ELF-1 (cell line): ENCODE results near the gene SIGMAR1.
A peak's percentile ranks its signal among the peaks of the same experiment; 100 is the strongest.

ENCODE experiments used
- DNase-seq: peaks from one replicate; pipeline ENCODE4 v3.0.0-alpha.2; 2016; ENCODE audit warnings: low read depth, low spot score

Gene SIGMAR1

DNA sequence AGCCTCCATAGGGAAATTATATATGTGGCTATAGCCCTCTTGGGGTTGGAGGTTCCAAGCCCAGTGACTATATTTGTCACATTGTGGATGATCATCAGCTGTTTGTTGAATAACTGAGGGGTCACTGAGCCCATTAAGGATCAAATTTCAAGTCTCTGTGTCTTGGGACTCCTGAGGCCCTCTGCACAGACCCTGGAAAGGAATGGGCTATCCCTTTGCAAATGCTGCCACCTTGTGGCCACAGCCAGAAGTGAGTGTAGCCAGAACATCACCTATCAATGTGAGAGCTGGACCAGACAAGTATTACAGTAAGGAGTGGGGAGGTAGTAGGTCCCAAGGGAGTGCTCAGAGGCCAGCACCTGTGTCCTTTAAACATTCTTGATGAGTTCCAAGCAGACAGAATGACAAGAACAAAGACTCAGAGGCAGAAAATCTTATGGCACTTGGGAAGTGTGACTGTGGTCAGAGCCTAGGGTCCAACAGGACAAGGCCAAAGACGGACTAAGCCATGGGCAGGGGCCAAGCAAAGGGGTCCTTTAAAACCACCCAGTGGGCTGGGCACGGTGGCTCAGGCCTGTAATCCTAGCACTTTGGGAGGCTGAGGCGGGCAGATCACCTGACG is 33.9 kb downstream of the SIGMAR1 start:
- DNase-seq = peak; percentile 87

DNA sequence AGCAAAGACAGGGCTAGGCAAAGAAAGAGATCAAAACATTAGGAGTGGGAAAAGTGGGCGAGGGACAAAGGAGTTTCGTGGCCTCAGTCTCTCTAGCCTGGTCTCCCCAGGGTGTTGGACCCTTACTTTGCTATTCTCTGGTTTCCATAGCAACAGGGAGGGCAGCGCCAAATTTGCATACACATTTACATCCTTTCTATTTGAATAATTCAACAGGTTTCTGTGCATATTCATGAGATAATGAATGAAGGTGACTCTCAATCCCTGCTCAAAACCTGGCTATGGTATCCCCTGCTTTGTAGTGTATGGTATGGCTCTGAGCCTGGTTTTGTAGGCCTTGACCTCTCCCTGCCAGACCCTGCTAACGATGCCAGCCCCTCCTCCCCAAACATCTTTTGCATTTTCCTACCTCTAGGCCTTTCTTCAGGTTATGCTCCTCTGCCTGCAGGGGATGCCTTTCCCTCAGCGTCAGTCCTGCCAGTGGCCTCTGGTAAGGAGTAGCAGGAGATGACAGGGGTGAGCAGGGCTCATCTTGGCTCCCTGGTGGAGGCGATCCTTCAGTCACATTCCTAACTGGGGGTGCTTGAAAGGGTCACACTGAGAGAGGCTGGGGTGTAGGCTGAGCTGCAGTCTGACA is 35.5 kb downstream of the SIGMAR1 start:
- DNase-seq = no peak

DNA sequence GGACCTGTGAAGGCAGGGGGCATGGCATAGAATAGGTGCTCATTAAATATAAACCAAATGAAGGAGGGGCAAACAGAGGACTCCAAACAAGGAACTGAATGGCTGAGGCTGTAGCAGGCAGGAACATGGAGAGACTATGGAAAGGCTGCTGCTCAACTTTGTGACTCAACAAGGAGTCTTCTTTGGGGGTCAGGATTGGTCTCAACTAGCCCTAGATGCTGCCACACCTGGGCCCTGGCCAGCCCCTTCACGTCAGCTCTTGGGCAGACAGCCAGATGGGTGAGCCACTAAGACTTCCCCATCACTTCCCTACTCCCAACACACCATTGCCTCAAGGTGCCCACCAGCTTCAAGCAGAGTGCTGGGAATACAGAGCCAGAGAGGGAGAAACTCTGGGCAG is 36.7 kb downstream of the SIGMAR1 start:
- DNase-seq = no peak

DNA sequence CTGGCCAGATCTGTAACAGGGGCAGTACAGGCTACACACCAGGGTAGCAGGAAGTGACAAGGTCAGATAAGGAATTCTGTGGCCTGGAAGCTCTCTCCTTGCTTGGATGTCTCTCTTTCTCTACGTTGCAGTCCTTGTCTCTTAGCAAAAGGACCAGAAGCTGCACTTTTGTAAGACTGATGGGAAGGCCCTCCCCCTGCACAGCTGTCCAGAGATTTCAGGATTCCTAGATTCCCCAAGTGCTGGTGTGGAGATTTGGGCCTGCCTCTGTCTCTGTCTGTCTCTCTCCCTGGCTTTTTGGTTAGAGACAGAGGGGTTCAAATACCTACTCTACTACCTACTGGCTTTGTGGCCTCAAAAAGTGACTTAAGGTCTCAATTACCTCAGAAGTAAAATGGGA is 38.0 kb downstream of the SIGMAR1 start:
- no peak for DNase-seq

DNA sequence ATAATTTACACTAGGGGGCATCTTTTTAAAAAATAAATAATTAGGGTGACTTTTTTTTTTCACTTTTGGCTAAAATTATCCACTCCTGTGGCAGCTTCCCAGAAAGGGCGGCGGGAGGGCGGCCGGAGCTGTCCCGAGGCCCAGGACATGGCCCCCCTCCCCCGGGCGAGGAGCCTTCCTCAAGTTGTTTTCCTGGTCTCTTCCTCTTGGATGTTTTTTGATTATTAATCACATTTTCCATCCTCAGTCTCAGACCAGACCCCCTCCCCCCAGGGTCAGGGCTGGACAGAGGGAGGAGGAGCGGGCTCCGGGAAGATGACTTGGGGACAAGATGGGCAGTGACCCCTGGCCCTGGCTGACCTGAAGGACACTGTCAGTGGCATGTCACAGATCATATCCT is 43.4 kb downstream of the SIGMAR1 start:
- no peak for DNase-seq

DNA sequence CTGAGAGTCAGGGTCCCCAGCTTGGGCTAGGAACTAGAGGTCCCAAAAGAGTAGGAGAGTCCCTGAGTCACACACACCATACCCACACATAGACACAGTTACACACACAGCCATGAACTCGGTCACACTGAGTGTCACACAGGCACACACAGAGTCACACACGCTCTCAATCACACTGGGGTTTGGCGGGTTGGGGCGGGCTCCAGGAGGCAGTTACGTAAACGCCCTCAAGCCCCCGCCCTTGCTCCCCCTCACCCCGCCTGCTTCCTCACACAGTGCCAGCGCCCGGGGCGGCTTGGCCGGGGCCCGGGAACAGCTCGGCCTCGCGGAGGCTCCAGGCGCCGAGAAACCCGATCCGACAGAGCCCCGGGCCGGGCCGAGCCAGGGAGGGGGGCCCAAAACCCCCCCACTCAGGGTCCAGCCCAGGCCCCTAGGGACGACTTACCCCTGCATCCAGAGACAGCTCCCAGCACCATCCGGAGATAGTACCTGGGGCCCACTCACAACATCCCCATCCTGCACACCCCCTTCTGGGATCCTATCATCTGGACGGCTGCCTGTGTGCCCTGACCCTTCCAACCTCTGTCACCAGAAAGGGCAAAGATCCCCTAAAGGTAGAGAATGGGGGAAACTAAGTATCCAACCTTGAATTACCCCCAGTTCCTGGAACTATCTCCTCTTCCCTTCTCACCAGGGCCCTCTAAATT is 44.5 kb downstream of the SIGMAR1 start:
- DNase-seq = peak; percentile 84

DNA sequence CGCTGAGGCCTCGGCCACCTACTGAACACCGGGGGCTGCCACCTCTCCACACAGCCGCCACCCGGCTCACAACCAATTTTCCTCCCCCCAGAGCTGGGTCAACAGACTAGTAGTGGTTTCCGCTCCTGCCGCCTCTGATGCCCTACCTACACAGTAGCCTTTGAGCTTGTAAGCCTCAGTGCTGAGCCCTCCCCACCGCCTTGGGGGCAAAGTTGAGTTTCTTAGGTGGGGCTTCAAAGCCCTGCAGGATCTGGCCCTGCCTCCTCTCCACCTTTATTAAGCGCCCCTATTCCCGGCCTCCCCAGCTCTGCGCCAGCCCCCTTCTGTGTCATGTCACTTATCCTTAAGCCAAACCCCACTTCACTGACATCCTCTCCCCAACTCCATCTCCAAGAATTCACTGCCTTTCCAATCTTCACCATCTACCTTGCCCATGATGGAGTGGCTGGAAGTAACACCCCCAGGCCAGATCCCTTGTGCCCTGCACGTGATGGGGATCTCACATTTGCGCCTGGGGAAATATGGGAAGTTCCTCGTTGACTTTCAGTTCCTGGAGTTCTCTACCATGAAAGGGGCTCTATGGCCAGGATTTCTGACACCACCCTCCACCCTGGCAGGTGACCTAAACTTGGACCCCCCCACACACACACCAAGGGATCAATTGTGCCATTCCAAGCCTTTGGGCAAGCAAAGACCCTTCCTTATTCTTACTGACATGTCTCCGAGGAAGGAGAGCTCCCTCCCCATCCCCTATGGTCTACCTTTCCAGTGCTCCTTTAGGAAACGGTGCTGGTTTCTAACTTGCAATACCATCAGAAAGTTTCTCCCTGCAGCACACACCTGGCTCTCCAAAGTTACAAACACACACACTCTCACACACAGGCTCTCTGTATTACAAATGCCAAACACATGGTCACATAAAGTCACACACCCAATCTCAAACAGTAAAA is 45.4 kb downstream of the SIGMAR1 start:
- no peak for DNase-seq

DNA sequence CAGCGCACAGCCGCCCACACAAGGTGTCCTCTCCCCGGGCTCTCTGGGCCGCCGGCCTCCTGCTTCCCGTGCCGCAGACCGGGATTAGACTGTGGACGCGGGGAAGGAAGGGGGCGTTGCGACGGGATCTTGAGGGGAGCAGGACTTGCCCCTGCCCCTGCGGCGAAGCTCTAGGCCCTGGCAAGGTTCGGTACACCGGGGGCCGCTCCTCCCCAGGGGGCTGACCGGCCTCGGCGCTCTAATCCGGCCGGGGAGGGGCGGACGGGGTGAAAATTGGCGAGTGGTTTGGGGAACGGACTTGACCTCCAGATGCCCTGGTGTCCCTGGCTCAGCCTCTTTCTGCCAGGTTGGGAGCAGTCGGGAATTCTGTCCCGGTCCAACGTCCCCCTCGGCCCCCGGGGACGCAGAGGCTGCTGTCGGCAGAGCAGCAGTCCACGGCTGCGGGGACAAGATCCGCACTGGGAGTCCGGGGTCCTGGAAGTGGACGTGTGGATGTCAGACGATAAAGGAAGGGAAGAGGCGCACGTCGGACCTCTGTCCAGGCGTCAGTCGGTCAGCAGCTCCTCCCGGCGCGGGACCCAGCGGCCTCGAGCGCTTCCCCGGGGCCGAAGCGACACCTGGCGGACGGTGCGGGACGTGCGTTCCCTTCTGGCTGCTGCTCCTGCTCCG is 46.2 kb downstream of the SIGMAR1 start:
- DNase-seq = peak; percentile 95

DNA sequence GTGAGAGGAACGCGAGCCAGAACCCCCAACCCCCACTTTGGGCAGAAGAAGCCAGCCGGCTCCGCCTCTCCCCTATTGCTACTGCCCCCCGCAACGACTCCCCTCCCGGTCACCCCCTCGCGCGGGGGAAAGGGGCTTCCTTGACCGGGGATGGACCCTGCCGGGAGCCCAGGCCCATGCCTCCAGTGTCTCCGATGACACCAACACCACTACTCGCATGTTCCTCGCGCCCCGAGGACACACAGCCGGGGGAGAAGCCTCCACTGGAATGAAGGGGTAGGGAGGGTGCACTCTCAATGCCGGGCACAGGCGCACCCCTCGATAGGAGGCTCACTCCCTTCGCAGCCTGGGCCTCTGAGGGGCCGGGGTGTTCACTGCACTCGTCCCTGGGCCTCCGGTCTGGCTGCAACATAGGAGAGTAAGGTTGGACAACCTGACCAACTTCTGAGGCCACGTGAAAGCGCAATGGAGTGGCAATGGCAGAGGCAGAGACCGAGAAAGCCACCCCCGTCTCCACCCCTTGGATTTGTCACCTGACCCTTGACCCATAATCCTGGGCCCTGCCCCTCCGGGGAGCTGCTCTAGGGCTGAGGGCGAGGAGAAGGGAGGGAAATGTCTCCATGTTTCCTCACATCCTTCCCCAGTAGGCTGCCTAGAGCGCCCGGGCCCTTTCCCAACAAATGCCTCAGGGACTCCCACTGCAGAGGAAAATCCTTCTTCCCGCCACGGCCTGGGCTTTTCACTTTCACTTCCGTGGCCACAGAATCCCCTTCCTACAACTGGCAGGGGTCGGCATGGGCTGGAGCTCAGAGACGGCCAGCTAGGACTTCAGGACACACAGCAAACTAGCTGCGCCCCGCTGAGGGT is 47.0 kb downstream of the SIGMAR1 start:
- DNase-seq = peak; percentile 44

DNA sequence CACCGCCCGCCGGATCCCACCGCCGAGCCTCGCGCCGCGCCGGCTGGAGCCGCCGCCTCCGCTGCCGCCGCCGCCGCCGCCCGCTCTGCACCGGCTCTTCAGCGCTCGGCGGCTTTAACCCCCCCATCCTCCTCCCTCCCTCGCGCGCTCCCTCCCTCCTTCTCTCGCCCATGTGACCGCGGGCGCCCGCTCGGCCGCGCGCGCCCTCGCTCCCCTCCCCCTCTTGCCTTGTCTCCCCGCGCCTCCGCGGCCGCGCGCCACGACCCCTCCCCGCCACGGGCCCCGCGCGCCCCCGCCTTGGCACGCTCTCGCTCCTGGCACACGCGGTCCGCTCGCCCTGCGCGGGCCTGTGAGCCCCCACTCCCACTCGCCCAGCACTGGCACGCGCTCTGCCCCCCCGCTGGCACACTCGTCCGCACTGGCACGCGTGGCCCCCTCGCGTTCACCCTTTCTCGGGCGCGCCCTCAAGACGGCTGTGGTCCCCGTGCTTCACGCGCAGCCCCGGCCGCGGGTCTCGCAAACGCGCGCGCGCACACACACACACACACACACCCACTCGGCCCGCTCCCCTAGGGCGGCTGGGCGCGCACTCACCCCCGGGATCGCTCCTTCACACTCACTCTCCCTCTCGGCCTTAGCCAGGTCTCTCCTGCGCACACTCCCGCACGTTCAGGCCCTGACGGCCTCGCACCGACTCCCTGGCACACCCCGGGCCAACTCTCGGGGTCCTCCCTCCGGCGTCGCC is 47.8 kb downstream of the SIGMAR1 start, which contains the start of gene CNTFR:
Gene CNTFR (minus strand): TSS at position 89 of the 745 bp plus-strand sequence. CDS start 20,743 bp downstream, outside the sequence.
- DNase-seq = peak; percentile 36

DNA sequence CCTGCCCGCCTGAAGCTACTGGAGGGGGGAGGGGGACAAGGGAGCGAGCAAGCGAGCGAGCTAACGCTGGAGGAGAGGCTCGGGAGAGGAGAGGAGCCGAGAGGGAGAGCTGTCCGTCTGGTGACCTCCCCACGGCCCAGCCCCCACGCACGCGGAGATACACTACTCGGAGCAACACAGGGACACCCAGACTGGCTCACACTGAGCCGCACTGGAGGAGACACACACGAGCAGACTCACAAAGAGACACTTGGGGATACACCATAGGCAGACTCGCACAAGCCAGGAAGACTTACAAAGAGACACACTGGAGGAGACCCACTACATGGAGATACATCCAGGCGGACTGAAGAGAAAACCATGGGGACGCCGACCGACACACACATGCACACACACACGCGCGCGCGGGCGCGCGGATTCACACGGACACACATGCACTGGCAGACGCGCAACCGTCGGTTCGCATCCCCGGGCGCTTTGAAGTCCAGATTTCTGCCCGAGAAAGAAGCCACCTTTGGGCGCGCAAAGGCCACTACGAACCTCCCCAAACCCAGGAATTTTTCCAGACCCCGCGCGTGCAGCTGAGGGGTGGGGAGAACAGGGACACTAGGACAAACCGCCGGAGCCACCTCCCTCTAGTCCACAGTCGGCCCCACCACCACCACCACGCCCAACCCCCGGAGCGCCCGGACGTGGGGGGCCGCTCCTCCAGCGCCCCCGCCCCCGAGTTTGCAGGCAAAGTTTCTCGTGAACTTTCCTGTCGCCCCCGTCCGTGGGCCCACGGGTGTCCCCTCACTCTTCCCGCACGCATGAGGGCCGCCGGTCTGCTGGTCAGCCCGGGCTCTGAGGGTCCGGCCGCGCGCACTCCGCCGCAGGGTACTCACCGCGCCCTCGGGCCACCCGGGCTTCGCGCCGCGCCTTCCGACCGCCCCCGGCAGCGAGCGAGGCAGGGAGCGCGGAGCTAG is 48.6 kb downstream of the SIGMAR1 start:
- DNase-seq = peak; percentile 53

DNA sequence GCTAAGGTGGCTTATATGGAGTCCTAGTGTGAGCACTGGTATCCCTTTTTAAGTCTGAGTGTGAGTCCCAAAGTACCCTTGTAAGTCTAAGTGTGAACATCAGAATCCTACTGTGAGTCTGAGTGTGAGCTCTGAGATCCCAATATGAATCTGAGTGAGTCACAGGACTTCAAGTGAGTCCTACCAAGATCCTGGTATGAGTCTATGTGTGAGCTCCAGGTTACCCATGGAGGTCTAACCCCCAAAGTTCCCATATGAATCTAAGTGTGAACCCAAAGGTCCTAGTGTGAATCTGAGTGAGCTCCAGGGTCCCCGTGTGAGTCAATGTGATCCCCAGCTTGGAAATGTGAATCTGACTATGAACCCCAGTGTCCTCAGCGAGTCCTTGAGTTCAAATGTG is 50.3 kb downstream of the SIGMAR1 start:
- DNase-seq = no peak

DNA sequence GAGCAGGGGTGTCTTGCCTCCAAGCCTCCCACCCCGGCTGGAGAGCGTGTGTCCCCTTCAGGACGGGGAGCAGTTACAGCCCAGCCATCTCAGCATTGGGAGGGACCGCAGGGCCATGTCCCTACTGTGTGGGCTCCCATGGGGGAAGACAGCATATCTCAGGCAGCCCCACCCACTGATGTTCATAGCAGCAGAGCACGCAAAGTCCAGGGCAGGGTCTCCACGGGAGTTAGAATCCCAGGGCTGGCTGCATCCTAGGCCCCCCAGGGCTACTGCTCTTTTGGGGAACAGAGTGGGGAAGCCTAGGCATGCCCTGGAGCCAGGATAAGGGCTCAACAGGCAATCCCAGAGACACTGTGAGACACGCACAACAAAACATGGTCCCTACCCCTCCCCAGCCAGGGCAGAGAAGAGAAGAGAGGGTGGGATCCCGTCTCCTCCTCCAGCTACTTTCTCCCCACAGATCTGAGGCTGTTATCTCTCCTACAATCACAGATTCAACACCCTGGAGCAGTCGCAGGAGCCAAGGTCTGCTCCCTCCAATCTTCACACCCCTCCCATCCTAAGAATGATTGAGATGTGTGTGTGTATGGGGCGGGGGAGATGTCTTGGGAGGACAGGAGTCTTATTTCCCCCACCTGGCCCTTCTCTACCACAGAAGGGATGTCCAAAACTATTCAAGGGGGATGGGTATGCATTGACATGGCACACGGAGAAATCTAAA is 51.5 kb downstream of the SIGMAR1 start:
- peak; percentile 47 for DNase-seq

DNA sequence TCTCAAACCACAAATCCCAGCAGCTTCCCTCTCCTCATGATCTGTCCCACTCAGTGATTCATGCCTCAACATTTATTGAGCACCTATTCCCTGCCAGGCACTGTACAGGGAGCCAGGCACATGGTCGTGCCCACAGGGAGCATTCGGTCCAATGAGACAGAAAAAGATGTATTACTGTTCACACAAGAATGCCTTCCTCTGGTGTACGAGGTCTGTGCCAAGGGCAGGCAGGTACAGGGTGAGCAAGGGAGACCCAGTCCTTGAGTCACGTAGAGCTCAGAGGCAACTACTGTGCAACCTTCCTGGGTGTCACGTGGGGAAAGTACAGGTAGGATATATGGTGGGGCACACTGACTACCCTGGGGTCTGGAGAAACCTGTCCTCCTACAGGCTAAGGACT is 52.6 kb downstream of the SIGMAR1 start:
- no peak for DNase-seq
